MCF 10A (cell line): Measurements from ENCODE around the gene BICD2. TPM values are rescaled to one million over a fixed set of nuclear protein-coding genes. Genes with fewer than 3 reads are reported as not detected.

Source experiments
- BruUV-seq: library from RNA; stranded (reverse); fragments of 400-500 nt; replicated peaks from 2 replicates; lab custom pipeline; 2021; lab: Mats Ljungman, UMichigan
- CTCF ChIA-PET: fragments of 300-600 bp; sonication (Branson Sonifier 250); formaldehyde crosslinking; extraction: SDS; loops from one replicate; lab custom pipeline; 2021; ENCODE audit warnings: antibody characterized with exemption, inconsistent platforms; lab: Yijun Ruan, JAX
- POLR2A ChIA-PET: fragments of 300-600, 350-650 bp; sonication (Branson Sonifier 250); formaldehyde crosslinking; extraction: SDS; loops from one replicate; lab custom pipeline; 2020; ENCODE audit warnings: antibody characterized with exemption, inconsistent platforms; lab: Yijun Ruan, JAX
- DNase-seq: peaks from one replicate; pipeline ENCODE4 v3.0.0-alpha.2; 2018; ENCODE audit not compliant: unreplicated experiment
- H3K27ac Mint-ChIP-seq: one replicate; pipeline ENCODE4 v1.8.0; 2022; ENCODE audit warnings: mild to moderate bottlenecking, low read depth, mixed read lengths; ENCODE audit not compliant: unreplicated experiment
- H3K27me3 Mint-ChIP-seq: one replicate; pipeline ENCODE4 v1.8.0; 2022; ENCODE audit warnings: mixed read lengths; ENCODE audit not compliant: insufficient read depth, unreplicated experiment
- H3K36me3 Mint-ChIP-seq: one replicate; pipeline ENCODE4 v1.8.0; 2022; ENCODE audit warnings: mild to moderate bottlenecking, moderate library complexity, mixed read lengths; ENCODE audit not compliant: insufficient read depth, unreplicated experiment
- H3K4me1 Mint-ChIP-seq: one replicate; pipeline ENCODE4 v1.8.0; 2022; ENCODE audit warnings: mixed read lengths; ENCODE audit not compliant: insufficient read depth, unreplicated experiment
- H3K4me3 Mint-ChIP-seq: one replicate; pipeline ENCODE4 v1.8.0; 2022; ENCODE audit warnings: mild to moderate bottlenecking, moderate library complexity, mixed read lengths; ENCODE audit not compliant: unreplicated experiment
- H3K9me3 Mint-ChIP-seq: one replicate; pipeline ENCODE4 v1.8.0; 2022; ENCODE audit warnings: mixed read lengths; ENCODE audit not compliant: unreplicated experiment
- intact Hi-C: fragments of 100-400 bp; cut with micrococcal nuclease; formaldehyde crosslinking; loops from 2 replicates; pipeline ENCODE4 v1.14.1; 2022
- total RNA-seq: library from RNA; stranded (reverse); gene quantifications from 2 replicates; pipeline ENCODE4 v1.2.3, GENCODE V29; 2022
- TF ChIP-seq, protein P1 (sequence below): fragments of 200-600 bp; IDR thresholded peaks from one replicate; pipeline ENCODE4 v1.8.0; 2022; ENCODE audit warnings: antibody characterized with exemption, mild to moderate bottlenecking; ENCODE audit not compliant: unreplicated experiment

The BICD2 gene
- total RNA-seq, 1 experiment from 2014 or later = 23.5 TPM

DNA sequence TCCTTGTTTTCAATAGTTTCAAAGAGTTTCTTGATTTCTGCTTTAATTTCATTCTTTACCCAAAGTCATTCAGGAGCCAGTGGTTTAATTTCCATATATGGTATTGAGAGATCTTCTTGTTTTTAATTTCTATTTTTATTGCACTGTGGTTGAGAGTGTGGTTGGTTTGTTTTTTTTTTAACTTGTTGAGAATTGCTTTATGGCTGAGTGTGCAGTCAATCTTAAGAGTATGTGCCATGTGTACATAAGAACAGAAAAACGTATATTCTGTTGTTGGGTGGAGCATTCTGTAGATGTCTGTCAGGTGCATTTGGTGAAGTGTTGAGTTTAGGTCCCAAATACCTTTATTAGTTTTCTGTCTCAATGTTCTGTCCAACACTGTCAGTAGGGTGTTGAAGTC is 68.0 kb downstream of the BICD2 start:
- H3K4me3 Mint-ChIP-seq = no peak overlapping the region
- intact Hi-C loops = no loop called here
- no TSS peak for BruUV-seq
- ChIA-PET CTCF (no interaction called here), POLR2A (interaction anchor here (0.8 kb wide), 1 partner anchor 10 kb away, joined by 3 read pairs; no protein-coding TSS in a partner anchor)
- no peaks in the 10 kb centered on the region for H3K36me3 Mint-ChIP-seq
- no peaks in the 10 kb centered on the region for H3K27me3 Mint-ChIP-seq
- TF ChIP-seq, protein P1, sequence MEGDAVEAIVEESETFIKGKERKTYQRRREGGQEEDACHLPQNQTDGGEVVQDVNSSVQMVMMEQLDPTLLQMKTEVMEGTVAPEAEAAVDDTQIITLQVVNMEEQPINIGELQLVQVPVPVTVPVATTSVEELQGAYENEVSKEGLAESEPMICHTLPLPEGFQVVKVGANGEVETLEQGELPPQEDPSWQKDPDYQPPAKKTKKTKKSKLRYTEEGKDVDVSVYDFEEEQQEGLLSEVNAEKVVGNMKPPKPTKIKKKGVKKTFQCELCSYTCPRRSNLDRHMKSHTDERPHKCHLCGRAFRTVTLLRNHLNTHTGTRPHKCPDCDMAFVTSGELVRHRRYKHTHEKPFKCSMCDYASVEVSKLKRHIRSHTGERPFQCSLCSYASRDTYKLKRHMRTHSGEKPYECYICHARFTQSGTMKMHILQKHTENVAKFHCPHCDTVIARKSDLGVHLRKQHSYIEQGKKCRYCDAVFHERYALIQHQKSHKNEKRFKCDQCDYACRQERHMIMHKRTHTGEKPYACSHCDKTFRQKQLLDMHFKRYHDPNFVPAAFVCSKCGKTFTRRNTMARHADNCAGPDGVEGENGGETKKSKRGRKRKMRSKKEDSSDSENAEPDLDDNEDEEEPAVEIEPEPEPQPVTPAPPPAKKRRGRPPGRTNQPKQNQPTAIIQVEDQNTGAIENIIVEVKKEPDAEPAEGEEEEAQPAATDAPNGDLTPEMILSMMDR = no peak
- no peak overlapping the region for H3K27ac Mint-ChIP-seq
- H3K9me3 Mint-ChIP-seq = peaks cover 17% of the 10 kb centered on the region
- DNase-seq = no peak
- H3K4me1 Mint-ChIP-seq = no peaks in the 10 kb centered on the region

DNA sequence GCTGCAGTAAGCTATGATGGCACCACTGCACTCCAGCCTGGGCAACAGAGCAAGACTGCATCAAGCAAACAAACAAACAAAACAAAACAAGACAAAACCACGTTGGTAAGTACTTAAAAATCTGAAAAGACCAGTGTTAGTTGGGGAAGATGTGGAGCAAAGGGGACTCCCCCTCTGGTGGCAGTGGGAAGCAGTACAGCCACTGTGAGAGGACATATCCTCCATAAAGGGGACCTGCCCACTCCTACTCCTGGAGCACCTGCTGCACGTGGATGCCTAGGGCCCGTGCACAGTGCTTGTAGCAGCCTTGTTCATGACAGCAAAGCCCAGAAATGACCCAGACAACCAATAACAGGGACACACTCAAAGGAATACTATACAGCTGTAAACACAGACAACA is 77.7 kb downstream of the BICD2 start:
- H3K9me3 Mint-ChIP-seq = peaks cover 13% of the 10 kb centered on the region
- no peak overlapping the region for H3K4me3 Mint-ChIP-seq
- H3K27ac Mint-ChIP-seq = no peak overlapping the region
- H3K27me3 Mint-ChIP-seq = no peaks in the 10 kb centered on the region
- ChIA-PET POLR2A (interaction anchor here (0.7 kb wide), 1 partner anchor 1019 kb away, joined by 3 read pairs; no protein-coding TSS in a partner anchor), CTCF (interaction anchor here (1.5 kb wide), 1 partner anchor 11 kb away, joined by 6 read pairs; no protein-coding TSS in a partner anchor)
- H3K4me1 Mint-ChIP-seq = no peaks in the 10 kb centered on the region
- TF ChIP-seq, protein P1 = no peak
- BruUV-seq = no TSS peak
- intact Hi-C loops = no loop called here
- H3K36me3 Mint-ChIP-seq = no peaks in the 10 kb centered on the region
- DNase-seq = peak; percentile 30

DNA sequence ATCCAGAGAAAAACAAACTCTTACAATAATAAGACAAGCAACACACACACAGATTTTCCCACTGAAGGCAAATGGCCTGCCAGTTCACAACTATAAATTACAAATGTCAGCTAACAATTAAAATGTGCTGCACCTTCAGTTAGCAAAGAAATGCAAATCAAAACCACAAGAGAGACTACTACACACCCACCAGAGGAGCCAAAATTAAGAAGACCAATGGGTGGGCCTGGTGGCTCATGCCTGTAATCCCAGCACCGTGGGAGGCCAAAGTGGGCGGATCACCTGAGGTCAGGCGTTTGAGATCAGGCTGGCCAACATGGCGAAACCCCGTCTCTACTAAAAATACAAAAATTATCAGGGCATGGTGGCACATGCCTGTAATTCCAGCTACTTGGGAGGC is 79.6 kb downstream of the BICD2 start:
- Mint-ChIP-seq H3K36me3 (peaks cover under 1% of the 10 kb centered on the region), H3K4me1 (peaks cover 3% of the 10 kb centered on the region), H3K4me3 (no peak overlapping the region), H3K27me3 (no peaks in the 10 kb centered on the region), H3K9me3 (peaks cover 4% of the 10 kb centered on the region), H3K27ac (no peak overlapping the region)
- no peak for DNase-seq
- POLR2A ChIA-PET = interaction anchor here (0.6 kb wide), 1 partner anchor 353 kb away, joined by 3 read pairs; no protein-coding TSS in a partner anchor
- CTCF ChIA-PET = interaction anchor here (0.7 to 1.4 kb wide), 3 partner anchors 17 to 32 kb away, joined by 4 to 5 read pairs (median 5); no protein-coding TSS in a partner anchor
- no TSS peak for BruUV-seq
- TF ChIP-seq, protein P1 = no peak
- intact Hi-C loops = no loop called here

DNA sequence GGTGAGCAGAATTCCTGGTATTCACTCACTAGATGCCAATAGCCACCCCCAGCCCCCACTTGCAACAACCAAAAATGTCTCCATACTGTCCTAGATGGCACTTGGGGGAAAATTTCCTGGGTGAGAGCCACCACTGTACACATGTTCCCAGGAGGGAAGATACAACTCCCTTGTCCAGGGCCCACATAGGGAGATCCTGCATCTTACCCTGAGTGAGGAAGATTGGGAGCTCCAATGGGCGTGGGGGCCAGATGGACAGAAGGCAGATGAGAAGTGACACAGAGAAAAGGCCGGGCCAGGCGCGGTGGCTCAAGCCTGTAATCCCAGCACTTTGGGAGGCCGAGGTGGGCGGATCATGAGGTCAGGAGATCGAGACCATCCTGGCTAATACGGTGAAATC is 82.4 kb downstream of the BICD2 start:
- BruUV-seq = no TSS peak
- ChIA-PET CTCF (interaction anchor here (1.1 kb wide), 1 partner anchor 35 kb away, joined by 4 read pairs; no protein-coding TSS in a partner anchor), POLR2A (no interaction called here)

More for the DNA sequence above, 82.4 kb downstream of the BICD2 start:
- no peaks in the 10 kb centered on the region for H3K9me3 Mint-ChIP-seq
- H3K27ac Mint-ChIP-seq = no peak overlapping the region
- TF ChIP-seq, protein P1 = no peak
- H3K4me1 Mint-ChIP-seq = peaks cover 8% of the 10 kb centered on the region
- intact Hi-C loops = no loop called here
- no peak for DNase-seq
- H3K36me3 Mint-ChIP-seq = peaks cover 7% of the 10 kb centered on the region
- H3K27me3 Mint-ChIP-seq = no peaks in the 10 kb centered on the region
- no peak overlapping the region for H3K4me3 Mint-ChIP-seq
